GM18511 (cell line): ENCODE data around the gene MREG.

Experiments
- ATAC-seq: cut with Tn5 transposase; IDR thresholded peaks from one replicate; pipeline ENCODE4 v1.9.1; 2021; ENCODE audit warnings: mild to moderate bottlenecking, moderate library complexity; ENCODE audit not compliant: unreplicated experiment

The MREG gene

GRCh38 chr2:215899141-215900074 is 113.9 kb downstream of the MREG start:
- ATAC-seq = no peak

- ATAC-seq = no peak
Measured at GRCh38 chr2:215898363-215898762, 115.0 kb downstream of the MREG start.

- no peak for ATAC-seq
Measured at GRCh38 chr2:215896921-215897320, 116.4 kb downstream of the MREG start.

- no peak for ATAC-seq
Measured at GRCh38 chr2:215895330-215895729, 118.0 kb downstream of the MREG start.
